IPS DF 19.7 (cell line): ENCODE measurements around the gene BAAT.
"Not testable (repeated sequence)": the region's sequence is repeated elsewhere in the genome, so short reads cannot be mapped to it uniquely, and the experiment has no call there.

Source experiments
- DNase-seq: peaks from one replicate; pipeline ENCODE4 v3.0.0-alpha.2; 2013; ENCODE audit warnings: low read depth, low spot score

Gene BAAT

DNA sequence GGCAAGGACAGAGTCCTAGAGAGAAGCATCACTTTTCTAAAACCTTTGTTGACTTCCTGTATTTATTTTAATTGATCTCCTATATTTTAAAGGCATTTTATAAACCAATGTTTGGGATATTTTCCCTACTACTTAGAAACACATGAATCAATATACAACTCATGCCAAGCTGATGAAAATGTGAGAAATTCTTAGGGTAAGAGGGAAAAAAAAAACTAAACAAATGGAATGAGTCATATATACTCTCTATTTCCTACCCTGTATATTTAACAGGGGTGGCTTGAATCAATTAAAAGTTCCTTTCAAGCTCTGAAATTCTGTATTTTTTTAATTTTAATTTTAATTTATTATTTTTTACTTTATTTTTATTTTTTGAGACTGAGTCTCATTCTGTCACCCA lies 19.6 kb downstream of the BAAT start:
- no peak for DNase-seq

DNA sequence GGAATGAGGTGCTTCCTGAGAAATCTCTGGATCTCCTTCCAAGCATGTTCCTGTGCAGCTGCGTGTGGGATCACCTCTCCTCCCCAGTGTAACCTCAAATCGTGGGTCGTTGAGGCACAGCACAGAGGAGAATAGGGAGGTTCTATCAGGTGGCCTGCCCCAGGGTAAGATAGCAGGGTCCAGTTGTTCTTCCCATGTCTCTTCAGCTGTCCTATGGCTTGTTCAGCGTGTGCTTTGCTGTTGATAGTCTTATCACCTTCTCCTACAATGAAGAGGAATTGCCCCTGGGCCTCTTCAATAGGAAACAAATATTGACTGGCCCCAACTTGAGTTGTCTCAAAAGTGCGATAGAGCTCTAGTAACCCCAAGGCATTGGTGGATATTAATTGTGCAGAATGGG lies 22.4 kb downstream of the BAAT start:
- DNase-seq: no peak

GRCh38 chr9:101360647-101361046 lies 24.2 kb downstream of the BAAT start:
- DNase-seq: no peak

DNA sequence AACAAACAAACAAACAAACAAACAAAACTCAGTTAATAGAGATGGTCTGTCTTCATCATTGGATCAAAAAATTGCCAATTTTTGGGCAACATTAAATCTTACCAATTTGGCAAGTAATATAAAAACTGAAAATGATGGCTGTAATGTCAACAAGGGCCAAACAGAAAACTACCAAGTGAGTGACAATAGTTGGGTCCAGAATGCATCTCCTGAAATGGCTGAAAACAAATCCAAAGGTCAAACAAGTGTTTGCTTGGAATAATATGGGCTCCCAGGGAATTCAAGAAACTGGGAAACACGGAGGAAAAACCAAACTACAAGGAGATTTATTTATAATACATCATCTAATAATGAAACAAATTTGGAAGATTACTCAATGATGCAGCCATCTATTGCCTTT lies 25.1 kb downstream of the BAAT start:
- no peak for DNase-seq

DNA sequence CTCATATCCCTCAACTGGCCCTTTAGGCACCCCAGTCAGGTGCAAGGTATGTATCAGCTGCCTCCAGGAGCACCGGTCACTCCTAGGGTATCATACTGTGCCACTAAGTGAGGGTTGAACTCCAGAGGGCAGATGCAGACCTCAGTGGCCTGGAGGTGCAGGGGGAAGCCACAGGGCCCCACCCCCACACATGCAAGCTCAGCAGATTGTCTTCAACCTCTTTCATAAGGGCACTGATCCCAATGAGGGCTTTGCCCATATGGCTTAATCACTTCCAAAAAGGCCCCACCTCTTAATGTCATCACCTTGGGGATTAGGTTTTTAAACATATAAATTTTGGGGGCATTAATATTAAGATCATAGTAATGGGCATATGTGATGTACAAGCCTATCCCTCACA lies 28.2 kb downstream of the BAAT start:
- no peak for DNase-seq

DNA sequence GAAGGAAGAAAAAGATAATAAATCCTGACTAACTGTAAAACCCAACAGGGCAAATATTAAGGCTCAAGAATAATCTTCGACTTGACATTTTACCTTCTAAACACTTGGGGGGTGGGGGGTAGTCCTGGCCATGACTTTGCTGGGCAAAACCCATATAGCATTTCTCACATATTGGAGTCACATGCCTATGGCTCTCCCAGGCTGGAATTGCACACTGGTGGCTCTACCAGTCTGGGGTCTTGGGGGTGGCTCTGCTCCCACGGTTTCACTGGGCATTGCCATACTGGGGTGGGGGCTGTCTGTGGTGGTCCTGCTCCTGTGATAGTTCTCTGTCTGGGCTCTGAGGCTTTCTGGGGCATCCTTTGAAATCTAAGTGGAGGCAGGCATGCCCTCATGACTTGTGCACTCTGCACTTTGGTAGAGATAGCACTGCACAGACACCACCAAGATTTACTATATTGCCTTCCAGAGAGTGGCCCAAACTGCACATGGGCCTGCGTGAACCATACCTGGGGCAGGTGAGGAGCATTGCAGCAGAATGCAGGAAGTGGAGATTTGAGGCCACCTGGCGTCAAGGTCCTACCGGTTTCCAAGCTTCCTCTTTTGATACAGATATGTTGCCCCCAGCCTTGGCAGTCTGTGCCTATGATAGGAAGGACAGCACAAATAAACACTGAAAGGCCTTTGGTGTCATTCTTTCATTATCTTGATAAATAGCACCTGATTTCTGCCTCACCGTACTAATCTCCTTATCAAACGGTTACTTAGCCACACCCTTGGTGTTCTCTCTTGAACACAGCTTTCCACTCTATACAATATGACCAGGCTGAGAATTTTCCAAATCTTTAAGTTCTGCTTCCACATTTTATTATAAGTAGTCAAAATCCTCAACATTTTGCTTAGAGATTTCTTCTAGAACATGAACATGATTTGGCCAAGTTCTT lies 29.8 kb downstream of the BAAT start:
- DNase-seq: no peak

DNA sequence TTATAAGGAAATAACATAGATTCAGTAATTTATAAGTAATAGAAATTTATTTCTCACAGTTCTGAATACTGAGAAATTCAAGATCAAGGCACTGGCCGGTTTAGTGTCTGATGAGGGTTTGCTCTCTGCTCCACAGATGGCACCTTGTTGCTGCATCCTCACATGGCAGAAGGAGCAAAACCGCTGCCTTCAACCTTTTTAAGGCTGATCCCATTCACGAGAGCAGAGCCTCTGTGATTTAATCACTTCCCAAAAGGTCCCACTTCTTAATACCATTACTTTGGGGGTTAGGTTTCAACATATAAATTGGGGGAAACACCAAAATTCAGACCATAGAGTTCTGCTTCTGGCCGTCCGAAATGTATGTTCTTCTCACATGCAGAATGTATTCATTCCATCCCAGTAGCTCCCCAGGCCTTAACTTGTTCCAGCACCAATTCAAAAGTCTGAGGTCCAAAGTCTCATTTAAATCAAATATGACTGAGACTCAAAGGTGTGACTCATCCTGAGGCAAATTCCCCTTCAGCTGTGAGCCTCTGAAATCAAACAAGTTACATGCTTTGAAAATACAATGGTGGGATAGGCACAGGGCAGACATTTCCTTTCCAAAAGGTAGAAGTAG lies 30.6 kb downstream of the BAAT start:
- DNase-seq: no peak

DNA sequence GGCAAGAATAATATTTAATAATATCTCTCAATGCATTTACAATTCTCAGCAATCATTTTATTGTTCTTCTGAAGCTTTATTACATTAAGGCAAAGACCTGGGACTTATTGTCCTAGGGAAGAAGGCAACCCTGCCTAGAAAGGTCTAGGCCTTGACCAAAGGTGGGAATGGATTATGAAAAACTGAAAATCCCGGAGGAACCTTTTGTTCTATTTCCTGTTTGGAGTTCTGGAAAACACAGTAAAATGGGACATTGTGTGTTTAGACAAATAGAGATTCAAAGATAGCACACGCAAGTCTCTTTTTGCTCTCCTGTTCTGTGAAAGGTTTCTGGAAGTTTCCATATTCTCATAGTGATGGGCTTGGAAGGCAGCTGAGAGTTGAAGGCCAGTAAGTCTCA lies 31.1 kb downstream of the BAAT start:
- DNase-seq: no peak

- no peak for DNase-seq
Measured at GRCh38 chr9:101352892-101353463, 31.8 kb downstream of the BAAT start.

DNA sequence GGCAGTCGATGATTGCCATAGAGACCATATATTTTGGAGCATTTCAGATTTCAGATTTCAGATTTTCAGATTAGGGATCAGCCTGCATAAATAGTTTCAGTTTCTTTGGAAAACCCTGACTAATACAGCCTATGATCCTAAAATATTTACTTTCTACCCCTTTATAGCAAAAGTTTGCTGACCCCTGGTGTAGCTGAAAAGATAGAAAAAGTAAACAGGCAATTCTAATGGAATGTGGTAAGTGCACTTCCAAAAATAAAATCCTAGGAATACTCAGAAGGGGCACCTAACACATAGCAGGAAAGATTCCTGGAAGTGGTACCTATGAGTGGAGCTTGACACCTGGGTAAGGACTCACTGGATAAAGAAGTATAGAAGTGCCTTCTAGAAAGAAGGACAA lies 34.5 kb downstream of the BAAT start:
- no peak for DNase-seq

- DNase-seq: no peak
Measured at GRCh38 chr9:101342595-101342994, 42.2 kb downstream of the BAAT start.

DNA sequence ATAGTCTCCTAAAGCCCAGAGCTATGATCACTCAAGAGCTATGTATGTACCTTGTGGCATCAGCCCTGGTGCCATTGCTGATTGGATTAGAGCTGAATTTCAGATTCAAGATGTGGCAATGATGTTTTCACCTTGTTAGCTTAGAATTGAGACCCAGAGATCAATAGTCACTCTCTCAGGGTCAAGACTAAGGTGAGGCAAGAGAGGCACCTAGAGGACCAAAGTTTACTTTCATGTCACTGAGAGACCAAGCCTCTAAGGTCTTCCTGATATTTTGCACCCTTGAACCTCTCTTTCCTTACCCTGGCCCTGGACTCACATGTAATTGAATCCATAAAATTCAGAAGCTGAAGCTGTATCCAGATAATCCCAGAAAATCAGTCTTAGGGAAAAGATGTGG lies 42.8 kb downstream of the BAAT start:
- no peak for DNase-seq

DNA sequence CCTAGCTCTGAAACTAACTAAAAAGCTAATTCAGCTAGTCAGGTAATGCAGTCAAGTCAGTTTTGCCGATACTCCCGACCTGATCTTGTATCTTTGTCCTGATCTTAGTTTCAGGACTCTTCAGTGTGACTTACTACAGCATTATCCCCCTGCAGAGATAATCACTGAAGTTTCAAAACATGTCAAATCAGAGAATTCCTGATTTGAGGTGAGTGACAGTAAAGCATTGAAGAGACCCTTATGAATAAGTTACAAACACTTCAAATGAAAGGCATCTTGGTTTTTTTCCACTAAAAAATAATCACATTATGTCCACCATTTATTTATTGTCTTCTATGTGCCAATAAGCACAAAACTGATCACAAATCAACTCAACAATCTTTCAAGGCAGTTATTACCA lies 47.6 kb downstream of the BAAT start:
- no peak for DNase-seq

DNA sequence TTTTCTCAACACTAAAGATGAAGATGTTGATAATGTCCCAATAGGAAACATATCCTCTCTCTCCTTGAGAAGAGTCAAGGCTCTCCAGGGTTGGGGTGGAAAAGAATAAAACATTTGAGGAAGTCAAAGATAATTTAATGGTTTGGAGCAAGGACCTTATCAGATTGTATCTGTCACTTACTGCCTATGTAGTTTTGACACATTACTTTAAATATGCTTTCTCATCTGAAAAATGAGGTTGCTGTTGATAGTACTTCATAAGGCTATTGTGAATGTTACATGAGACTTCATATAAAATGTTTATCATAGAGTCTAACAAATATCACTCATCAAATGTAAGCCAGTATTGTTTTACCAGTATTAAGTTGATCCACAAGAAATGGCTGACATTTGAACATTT lies 48.7 kb downstream of the BAAT start:
- DNase-seq: no peak

GRCh38 chr9:101333926-101334702 lies 50.7 kb downstream of the BAAT start:
- no peak for DNase-seq

- no peak for DNase-seq
Measured at GRCh38 chr9:101333490-101333889, 51.3 kb downstream of the BAAT start.

GRCh38 chr9:101332362-101332761 lies 52.4 kb downstream of the BAAT start:
- no peak for DNase-seq

DNA sequence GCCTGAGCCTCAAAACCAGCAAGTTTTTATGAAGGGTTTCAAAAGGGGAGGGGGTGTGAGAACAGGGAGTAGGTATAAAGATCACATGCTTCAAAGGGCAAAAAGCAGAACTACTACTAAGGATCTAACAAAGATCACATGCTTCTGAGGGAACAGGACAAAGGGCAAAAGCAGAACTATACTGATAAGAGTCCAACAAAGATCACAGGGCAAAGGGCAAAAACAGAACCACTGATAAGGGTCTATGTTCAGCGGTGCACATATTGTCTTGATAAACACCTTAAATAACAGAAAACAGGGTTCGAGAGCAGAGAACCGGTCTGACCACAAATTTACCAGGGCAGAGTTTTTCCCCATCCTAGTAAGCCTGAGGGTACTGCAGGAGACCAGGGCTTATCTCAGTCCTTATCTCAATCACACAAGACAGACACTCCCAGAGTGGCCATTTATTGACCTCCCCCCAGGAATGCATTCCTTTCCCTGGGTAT lies 57.3 kb downstream of the BAAT start:
- DNase-seq: not testable (repeated sequence)

- DNase-seq: no peak
Measured at GRCh38 chr9:101326501-101326900, 58.3 kb downstream of the BAAT start.

DNA sequence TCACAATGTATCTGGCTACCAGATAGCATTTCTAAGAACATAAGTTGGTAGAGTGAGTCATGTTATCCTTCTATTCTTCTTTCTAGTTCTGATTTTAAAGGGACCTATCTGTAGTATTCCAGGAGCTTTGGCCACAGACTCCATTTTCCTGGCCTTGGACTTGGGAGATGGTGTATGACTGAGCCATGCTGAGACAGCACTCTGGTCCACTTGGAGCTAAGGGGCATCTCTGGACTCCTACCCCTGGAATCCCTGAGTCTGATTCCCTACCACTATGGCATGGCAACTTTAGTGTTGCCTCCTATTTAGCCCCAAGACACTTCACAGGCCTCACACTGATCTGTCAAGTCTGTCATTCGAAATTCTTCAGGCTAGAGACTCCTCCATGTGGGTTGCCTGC lies 58.8 kb downstream of the BAAT start:
- DNase-seq: no peak

GRCh38 chr9:101325053-101325452 lies 59.8 kb downstream of the BAAT start:
- no peak for DNase-seq

DNA sequence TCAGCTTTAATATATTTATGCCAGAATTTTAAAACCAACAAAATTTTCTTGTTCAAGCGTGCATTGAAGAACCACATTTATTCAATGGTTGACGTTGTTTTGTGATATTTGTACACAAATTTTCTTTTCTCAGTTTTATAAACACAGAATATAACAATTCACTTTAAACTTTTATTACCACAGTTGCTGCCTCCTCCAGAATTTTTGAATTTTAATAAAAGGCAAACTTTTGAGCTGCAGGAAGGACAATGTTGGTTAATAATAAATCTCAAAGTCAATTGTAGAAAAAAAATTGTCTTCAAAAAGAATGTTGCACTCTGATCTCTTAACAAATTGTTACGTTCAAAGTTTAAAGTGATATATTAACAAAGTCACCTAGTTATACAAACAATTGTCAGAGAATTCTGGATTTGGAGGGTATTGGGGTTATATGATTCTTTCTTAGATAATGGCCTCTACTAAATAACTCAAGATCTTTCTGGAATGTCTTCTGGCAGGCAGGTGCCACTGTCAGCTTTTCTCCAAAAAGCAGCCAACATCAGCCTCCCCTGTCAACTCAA lies 60.5 kb downstream of the BAAT start:
- DNase-seq: no peak
